ENCODE measurements around the gene NCAPD2.

DNA sequence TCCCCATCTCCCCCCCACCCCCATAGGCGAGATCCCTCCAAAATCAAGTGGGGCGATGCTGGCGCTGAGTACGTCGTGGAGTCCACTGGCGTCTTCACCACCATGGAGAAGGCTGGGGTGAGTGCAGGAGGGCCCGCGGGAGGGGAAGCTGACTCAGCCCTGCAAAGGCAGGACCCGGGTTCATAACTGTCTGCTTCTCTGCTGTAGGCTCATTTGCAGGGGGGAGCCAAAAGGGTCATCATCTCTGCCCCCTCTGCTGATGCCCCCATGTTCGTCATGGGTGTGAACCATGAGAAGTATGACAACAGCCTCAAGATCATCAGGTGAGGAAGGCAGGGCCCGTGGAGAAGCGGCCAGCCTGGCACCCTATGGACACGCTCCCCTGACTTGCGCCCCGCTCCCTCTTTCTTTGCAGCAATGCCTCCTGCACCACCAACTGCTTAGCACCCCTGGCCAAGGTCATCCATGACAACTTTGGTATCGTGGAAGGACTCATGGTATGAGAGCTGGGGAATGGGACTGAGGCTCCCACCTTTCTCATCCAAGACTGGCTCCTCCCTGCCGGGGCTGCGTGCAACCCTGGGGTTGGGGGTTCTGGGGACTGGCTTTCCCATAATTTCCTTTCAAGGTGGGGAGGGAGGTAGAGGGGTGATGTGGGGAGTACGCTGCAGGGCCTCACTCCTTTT is 43.1 kb downstream of the NCAPD2 start:
- TF ChIP-seq CTCF (IDR thresholded peaks at IDR 0.05) = no peak
- no peak for TF ChIP-seq POLR2A (IDR thresholded peaks at IDR 0.05)
